ENCODE measurements around the gene CHI3L1.

DNA sequence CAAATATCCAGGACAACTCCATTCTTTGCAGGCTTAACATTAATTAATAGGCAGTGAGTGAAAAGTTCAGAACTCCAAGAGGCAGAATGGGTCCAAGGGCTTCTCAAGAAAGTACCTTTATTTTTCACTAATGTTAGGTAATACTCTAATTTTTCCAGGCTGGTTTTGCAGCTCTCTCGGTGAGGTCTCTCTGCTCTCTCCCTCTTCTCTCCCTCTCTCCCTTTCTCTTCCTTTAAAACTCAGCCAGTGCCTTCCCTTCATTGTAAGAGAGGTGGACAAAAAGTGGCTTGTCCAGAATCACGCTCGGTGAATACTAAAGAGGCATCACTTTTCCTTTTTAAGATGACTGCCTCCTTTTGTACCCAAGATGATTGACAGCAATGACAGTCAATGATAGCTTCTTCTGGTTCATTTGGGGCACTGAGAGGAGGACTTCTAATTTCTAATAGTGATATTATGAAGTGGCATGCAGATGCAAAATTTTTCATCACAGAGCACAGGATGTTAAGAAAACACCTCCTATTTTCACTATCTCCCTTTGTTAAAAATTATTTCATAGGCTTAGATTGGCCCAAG is 1.3 kb upstream of the CHI3L1 start:
- TF ChIP-seq, protein P1, sequence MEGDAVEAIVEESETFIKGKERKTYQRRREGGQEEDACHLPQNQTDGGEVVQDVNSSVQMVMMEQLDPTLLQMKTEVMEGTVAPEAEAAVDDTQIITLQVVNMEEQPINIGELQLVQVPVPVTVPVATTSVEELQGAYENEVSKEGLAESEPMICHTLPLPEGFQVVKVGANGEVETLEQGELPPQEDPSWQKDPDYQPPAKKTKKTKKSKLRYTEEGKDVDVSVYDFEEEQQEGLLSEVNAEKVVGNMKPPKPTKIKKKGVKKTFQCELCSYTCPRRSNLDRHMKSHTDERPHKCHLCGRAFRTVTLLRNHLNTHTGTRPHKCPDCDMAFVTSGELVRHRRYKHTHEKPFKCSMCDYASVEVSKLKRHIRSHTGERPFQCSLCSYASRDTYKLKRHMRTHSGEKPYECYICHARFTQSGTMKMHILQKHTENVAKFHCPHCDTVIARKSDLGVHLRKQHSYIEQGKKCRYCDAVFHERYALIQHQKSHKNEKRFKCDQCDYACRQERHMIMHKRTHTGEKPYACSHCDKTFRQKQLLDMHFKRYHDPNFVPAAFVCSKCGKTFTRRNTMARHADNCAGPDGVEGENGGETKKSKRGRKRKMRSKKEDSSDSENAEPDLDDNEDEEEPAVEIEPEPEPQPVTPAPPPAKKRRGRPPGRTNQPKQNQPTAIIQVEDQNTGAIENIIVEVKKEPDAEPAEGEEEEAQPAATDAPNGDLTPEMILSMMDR (IDR thresholded peaks at IDR 0.05): no peak
- TF ChIP-seq POLR2A (IDR thresholded peaks at IDR 0.05; ENCODE audit: low read depth): no peak
- TF ChIP-seq POLR2AphosphoS5 (IDR thresholded peaks at IDR 0.05): no peak
- TF ChIP-seq EP300 (IDR thresholded peaks at IDR 0.05): no peak

Data from esophagus muscularis mucosa (tissue), 4 donors.